Adrenal gland (tissue), 12 donors: ENCODE measurements around the gene WDHD1. TPM values are rescaled to one million over a fixed set of nuclear protein-coding genes. Genes with fewer than 3 reads are reported as not detected.
A peak's percentile ranks its signal among the peaks of the same experiment; 100 is the strongest.

Source experiments
- DNase-seq, 7 donors: peaks; one replicate each; pipeline ENCODE4 v3.0.0-alpha.2; 2019 to 2020
- H3K27ac ChIP-seq, 5 donors: fragments of 200-600 bp; sonication (generic) in 4 of 5; 1 replicate in 3 of 5; 2 replicates in 2 of 5; pipeline versions ENCODE4 v1.5.1 to v1.8.0; 2016 to 2020; ENCODE audit warnings: mild to moderate bottlenecking in 1 of 5
- H3K27me3 ChIP-seq: fragments of 200-600 bp; 2 replicates; pipeline ENCODE4 v1.8.0; 2021
- H3K36me3 ChIP-seq, 2 donors: fragments of 200-600 bp; replicated peaks in 1 of 2; 1 replicate in 1 of 2; 2 replicates in 1 of 2; pipeline versions ENCODE4 v1.5.1 to v1.8.0; 2018 to 2022
- H3K4me1 ChIP-seq, 2 donors: fragments of 200-600 bp; replicated peaks in 1 of 2; 1 replicate in 1 of 2; 2 replicates in 1 of 2; pipeline versions ENCODE4 v1.5.1 to v1.8.0; 2018 to 2021
- H3K4me3 ChIP-seq, 4 donors: fragments of 200-600 bp; sonication (generic) in 3 of 4; one replicate each; pipeline ENCODE4 v1.5.1; 2016 to 2018
- H3K9me3 ChIP-seq, 3 donors: fragments of 200-600 bp; sonication (generic) in 1 of 3; replicated peaks in 1 of 3; 1 replicate in 2 of 3; 2 replicates in 1 of 3; pipeline versions ENCODE4 v1.5.1 to v1.8.0; 2016 to 2021
- CTCF ChIP-seq, 6 experiments: fragments of 450-650 bp in 4 of 6; fragments of 200-600 bp in 2 of 6; sonication (generic) in 1 of 6; IDR thresholded peaks; 1 replicate in 5 of 6; 2 replicates in 1 of 6; pipeline versions ENCODE4 v1.5.1 to v1.8.0; 2016 to 2021; ENCODE audit warnings: antibody characterized with exemption in 6 of 6, mild to moderate bottlenecking in 2 of 6, moderate library complexity in 1 of 6
- POLR2A ChIP-seq, 2 donors: fragments of 450-650 bp; IDR thresholded peaks; one replicate each; pipeline ENCODE4 v1.6.1; 2017; ENCODE audit warnings: antibody characterized with exemption in 2 of 2, mild to moderate bottlenecking in 2 of 2, moderate library complexity in 1 of 2
- WGBS, 4 donors: extraction: QIAGEN DNeasy Blood & Tissue Kit in 2 of 4; methylation state at CpG; one replicate each; pipeline versions ENCODE4 v1.1.5 to v1.1.7; 2013 to 2017; 5-methylcytosine and 5-hydroxymethylcytosine counted together
- intact Hi-C, 2 donors: fragments of 100-400 bp; cut with DNase I; formaldehyde crosslinking; loops; one replicate each; pipeline versions ENCODE4 v1.14.1 to v1.15.0; 2022 to 2023
- polyA plus RNA-seq, 3 donors: library from polyadenylated mRNA; stranded (reverse); fragments of 200-250 nt in 2 of 3; fragments of 350-450 nt in 1 of 3; fragmentation: Illumina TruSeq in 1 of 3; extraction: RNeasy Lipid Tissue Mini Kit (QIAGEN cat#74804) in 1 of 3; gene quantifications; one replicate each; pipeline ENCODE4 v1.2.3, GENCODE V29; 2013 to 2014
- total RNA-seq, 9 donors: library from RNA; depleted of rRNA in 4 of 9; stranded (reverse); fragments of >200 nt in 4 of 9; fragments of 120-200 nt in 1 of 9; fragmentation: NEBNext Ultra II Directional in 1 of 9; extraction: Animal tissue kit (Norgen Biotek cat#: 25700) in 1 of 9; gene quantifications; one replicate each; pipeline versions ENCODE4 v1.1.0 to v1.2.4, GENCODE V29; 2013 to 2023
- donor health status: healthy with polysubstance abuse.
- donor health status: Bipolar disorder and iron deficiency.
- donor health status: DM: yes; HTN: yes; CAD: no.
- donor health status: DM: no; HTN: no; CAD: no.
- donor health status: DM: no; HTN: no; CAD: no.
- donor health status: DM: yes; HTN: yes; CAD: no.

Gene WDHD1
- total and polyA plus RNA-seq, 12 donors = 0.64 to 8.7 (median 3.0) TPM

DNA sequence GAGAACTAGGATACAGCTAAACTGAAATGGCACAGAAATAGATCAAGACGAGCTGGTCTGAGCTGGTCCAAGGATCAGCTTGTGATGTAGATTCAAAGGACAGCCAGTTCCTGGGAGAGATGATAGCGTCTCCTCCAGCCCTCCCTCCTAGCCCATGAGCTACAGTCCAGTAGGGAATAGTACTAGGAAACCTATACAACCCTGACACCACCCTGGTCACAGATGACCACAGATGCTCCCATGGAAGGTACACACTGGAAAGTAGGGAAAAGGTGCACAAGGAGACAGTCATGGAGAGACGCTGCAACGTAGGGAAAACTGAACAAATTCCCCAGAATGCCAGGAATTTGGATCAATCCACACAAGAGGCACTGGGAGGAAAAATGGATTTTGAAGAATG is 131.2 kb downstream of the WDHD1 start:
- Histone ChIP-seq H3K27ac (peak overlapping the region in 1 of 5 donors; percentile 21), H3K9me3 (no peaks in the 10 kb centered on the region), H3K4me3 (no peak overlapping the region), H3K27me3 (no peaks in the 10 kb centered on the region), H3K4me1 (no peaks in the 10 kb centered on the region), H3K36me3 (no peaks in the 10 kb centered on the region)
- no peak for DNase-seq
- WGBS, 4 donors = 78 to 84% (median 80%) methylated on average over 4 of the region's 4 CpGs
- intact Hi-C loops = no loop called here
- TF ChIP-seq POLR2A (IDR thresholded peaks at IDR 0.05) = no peak
- TF ChIP-seq CTCF (IDR thresholded peaks at IDR 0.05) = no peak

DNA sequence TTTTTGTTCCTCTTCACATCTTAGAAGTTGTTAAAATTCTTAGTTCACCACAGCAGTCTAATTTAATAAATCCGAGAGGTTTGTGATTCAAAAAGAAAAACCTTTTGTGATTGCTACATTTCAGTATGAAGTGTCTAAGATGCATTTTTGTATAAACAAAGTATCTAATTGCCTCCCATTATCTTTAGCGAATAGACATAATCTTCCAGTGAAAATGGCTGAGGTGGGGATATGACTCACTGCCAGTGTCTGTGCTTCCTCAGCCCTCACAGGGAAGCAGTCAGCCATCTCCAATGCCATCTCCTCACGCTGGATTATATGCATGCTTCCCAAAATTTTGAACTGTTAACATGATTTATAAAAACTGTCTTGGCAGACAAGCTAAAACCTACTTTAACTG is 131.9 kb downstream of the WDHD1 start:
- 51 to 72% (median 57%) methylated on average over 3 of the region's 3 CpGs for WGBS, 4 donors
- no peaks in the 10 kb centered on the region for H3K4me1 ChIP-seq
- intact Hi-C loops = no loop called here
- H3K9me3 ChIP-seq = no peaks in the 10 kb centered on the region
- H3K27ac ChIP-seq = peak overlapping the region in 1 of 5 donors; percentile 21
- H3K27me3 ChIP-seq = no peaks in the 10 kb centered on the region
- no peaks in the 10 kb centered on the region for H3K36me3 ChIP-seq
- H3K4me3 ChIP-seq = no peak overlapping the region
- no peak for DNase-seq
- no peak for TF ChIP-seq POLR2A (IDR thresholded peaks at IDR 0.05)
- TF ChIP-seq CTCF (IDR thresholded peaks at IDR 0.05) = no peak

DNA sequence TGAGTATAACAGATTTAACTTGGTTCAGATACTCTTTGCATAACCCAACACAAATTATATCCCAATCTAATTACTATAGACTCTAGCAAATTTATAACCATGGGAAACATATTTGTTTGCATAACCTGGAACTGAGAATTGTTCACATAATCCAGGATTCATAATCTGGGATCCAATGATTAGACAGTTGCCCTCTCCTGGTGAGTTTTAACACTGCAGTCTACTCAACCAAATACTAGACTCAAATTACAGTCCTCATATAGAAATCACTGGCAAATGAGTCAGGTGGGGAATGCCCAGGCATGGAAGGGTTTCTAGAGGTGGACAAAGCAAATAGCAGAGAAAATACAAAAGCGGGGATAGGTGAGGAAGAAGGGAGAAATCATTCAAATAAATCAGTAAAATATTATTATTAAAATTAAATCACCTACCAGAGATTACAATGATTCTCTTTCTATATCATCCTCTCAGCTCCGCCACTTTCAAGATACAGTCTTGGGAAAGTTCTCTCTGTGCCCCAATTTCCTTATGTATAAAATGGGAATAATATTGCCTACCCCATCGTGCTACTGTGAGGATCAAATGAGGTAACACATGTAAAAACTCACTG is 133.6 kb downstream of the WDHD1 start:
- intact Hi-C loops = no loop called here

More for the DNA sequence above, 133.6 kb downstream of the WDHD1 start:
- peak in 2 of 7 donors; percentile 39 to 56 for DNase-seq
- H3K27me3 ChIP-seq = no peaks in the 10 kb centered on the region
- H3K27ac ChIP-seq = no peak overlapping the region
- no peaks in the 10 kb centered on the region for H3K36me3 ChIP-seq
- TF ChIP-seq CTCF (IDR thresholded peaks at IDR 0.05) = peak; percentile 63 to 77 (median 71)
- TF ChIP-seq POLR2A (IDR thresholded peaks at IDR 0.05) = no peak
- no peaks in the 10 kb centered on the region for H3K4me1 ChIP-seq
- WGBS, 4 donors = 71 to 78% (median 74%) methylated on average over 3 of the region's 3 CpGs
- H3K9me3 ChIP-seq = no peaks in the 10 kb centered on the region
- H3K4me3 ChIP-seq = no peak overlapping the region
